ENCODE results near the gene CCDC183.

GRCh38 chr9:136794281-136794999 lies 1.7 kb upstream of the CCDC183 start:
- TF ChIP-seq CTCF (IDR thresholded peaks at IDR 0.05; ENCODE audit: low read depth, low read length) (no peak), POLR2A (IDR thresholded peaks at IDR 0.05; ENCODE audit: extremely low read depth, insufficient read length) (no peak), MYC (IDR thresholded peaks at IDR 0.05; ENCODE audit: low read depth, low read length) (no peak), MAX (IDR thresholded peaks at IDR 0.05; ENCODE audit: low read depth, low read length) (no peak)
